ENCODE measurements around the gene TERB2.
"Not testable (repeated sequence)": the region's sequence is repeated elsewhere in the genome, so short reads cannot be mapped to it uniquely, and the experiment has no call there.

The TERB2 gene

GRCh38 chr15:45003731-45004410 is 47.4 kb downstream of the TERB2 start:
- not testable (repeated sequence) for DNase-seq

GRCh38 chr15:45004590-45005175 is 48.2 kb downstream of the TERB2 start:
- not testable (repeated sequence) for DNase-seq

GRCh38 chr15:45009046-45009445 is 52.6 kb downstream of the TERB2 start:
- DNase-seq, result no peak

DNA sequence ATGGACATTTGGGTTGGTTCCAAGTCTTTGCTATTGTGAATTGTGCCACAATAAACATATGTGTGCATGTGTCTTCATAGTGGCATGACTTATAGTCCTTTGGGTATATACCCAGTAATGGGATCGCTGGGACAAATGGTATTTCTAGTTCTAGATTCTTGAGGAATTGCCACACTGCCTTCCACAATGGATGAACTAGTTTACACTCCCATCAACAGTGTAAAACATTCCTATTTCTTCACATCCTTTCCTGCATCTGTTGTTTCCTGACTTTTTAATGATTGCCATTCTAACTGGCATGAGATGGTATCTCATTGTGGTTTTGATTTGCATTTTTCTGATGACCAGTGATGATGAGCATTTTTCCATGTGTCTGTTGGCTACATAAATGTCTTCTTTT is 58.6 kb downstream of the TERB2 start:
- DNase-seq, result not testable (repeated sequence)

DNA sequence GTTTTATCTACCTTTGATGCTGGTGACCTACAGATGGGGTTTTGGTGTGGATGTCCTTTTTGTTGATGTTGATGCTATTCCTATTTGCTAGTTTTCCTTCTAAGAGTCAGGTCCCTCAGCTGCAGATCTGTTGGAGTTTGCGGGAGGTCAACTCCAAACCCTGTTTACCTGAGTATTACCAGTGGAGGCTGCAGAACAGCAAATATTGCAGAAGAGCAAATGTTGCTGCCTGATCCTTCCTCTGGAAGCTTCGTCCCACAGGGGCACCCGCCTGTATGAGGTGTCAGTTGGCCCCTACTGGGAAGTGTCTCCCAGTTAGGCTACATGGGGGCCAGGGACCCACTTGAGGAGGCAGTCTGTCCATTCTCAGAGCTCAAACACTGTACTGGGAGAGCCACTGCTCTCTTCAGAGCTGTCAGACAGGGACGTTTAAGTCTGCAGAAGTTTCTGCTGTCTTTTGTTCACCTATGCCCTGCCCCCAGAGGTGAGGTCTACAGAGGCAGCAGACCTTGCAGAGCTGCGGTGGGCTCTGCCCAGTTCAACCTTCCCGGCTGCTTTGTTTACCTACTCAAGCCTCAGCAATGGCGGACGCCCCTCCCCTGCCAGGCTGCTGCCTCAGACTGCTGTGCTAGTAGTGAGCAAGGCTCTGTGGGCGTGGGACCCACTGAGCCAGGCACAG is 63.9 kb downstream of the TERB2 start:
- not testable (repeated sequence) for DNase-seq

GRCh38 chr15:45020901-45021259 is 64.4 kb downstream of the TERB2 start:
- not testable (repeated sequence) for DNase-seq

- DNase-seq, result no peak
Observed at GRCh38 chr15:45021348-45021747, 64.9 kb downstream of the TERB2 start.

DNA sequence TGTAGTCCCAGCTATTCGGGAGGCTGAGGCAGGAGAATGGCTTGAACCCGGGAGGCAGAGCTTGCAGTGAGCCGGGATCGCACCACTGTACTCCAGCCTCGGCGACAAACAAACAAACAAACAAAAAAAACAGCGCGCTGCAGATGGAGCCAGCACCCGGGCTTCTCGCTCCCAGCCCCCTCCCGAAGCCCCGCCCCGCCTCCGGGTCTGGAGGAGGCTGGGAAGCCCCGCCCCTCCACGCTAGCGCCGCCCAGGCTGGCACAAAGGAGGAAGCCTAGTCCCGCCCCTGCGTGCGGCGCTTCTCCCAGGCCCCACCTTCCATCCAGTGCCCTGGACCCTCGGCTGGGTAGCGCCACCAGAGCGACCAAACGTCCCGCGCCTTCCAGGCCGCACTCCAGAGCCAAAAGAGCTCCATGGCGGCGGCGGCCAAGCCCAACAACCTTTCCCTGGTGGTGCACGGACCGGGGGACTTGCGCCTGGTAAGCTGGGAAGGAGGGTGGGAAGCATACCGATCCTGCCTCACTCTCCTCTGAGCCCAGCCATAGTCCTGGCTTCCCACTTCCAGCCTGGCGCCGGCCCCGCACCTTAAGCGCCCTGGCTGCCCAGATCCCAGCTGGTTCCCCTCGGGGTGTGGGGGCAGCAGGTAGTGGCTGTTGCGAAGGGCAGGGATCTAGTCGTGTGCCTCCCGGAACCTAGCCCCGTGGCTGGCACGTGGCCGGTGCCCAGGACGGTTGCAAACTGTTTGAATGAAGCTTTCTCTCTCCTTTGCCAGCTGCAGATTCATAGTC is 66.6 kb downstream of the TERB2 start, which contains the start of gene SORD:
SORD (plus strand) TSS at position 325 of the 788 bp plus-strand sequence; CDS start at position 414, 89 bp downstream.
- DNase-seq, result peak; percentile 99

DNA sequence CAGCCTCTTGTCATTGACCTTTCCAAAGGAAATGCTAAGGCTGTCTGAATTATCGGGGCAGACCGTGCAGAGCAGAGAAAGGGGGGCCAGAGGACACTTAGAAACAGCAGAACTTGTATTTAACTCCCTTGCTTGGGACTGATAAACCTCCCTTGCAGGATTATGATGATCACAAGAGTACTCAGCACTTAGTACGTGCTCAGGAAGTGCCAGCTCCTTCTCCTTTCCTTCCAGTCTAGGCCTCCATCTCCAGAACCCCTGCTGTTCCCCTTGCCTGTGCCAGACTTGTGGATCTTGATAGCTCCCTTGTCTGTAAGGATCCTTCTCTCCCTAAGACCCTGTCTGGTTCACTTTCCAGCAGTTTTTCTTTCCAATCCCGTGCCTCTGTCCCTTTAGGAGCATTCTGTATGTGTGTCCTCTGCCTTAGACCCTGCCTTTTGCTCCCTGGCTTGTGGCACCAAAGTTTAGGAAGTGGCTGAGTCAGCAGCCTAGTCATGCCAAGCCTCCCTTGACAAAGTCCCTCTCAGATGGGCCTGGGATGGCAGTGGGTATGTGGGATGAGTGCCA is 67.3 kb downstream of the TERB2 start:
- DNase-seq, result no peak

DNA sequence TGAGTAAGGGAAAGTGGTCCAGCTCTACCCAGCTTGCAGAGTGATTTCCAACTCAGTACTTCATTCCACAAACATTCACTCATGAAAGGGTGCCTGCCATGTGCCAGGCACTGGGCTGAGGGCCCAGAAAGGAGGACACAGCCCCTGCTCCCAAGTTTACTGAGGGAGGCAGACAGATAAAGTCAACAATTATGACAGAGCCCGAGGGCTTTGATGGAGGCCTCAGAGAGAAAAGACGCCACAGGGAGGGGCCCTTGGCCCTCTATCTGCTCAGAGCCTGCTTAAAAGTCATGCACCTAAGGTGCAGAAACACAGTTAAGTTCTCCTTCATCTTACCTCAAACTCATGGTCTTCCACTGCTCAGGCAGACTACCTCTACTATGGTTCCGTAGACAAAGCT is 68.2 kb downstream of the TERB2 start:
- not testable (repeated sequence) for DNase-seq

DNA sequence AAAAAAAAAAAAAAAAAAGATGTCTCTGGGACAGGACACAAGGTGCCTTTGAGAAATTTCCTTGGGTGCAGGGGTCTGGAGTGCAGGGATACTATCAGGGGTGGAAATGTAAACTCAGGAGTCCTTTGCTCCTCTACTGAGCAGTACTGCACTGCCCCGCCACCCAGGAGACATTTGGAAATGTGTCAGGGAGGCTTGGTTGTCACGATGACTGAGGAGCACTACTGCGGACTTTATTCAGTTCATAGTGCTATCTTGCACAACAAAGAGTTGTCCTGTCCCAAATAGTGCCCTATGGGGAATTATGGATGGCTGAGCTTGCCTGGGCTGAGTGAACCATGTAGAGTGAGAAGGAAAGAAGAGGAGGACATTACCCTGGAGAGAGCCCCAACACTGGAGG is 69.1 kb downstream of the TERB2 start:
- not testable (repeated sequence) for DNase-seq

GRCh38 chr15:45026651-45027190 is 70.2 kb downstream of the TERB2 start:
- no peak for DNase-seq

GRCh38 chr15:45027220-45027619 is 70.7 kb downstream of the TERB2 start:
- no peak for DNase-seq
